HG02973 (cell line): Measurements from ENCODE around the gene KRT4.

ENCODE experiments used
- ATAC-seq: cut with Tn5 transposase; IDR thresholded peaks from one replicate; pipeline ENCODE4 v1.9.1; 2021; ENCODE audit warnings: moderate library complexity; ENCODE audit not compliant: unreplicated experiment

KRT4 gene

DNA sequence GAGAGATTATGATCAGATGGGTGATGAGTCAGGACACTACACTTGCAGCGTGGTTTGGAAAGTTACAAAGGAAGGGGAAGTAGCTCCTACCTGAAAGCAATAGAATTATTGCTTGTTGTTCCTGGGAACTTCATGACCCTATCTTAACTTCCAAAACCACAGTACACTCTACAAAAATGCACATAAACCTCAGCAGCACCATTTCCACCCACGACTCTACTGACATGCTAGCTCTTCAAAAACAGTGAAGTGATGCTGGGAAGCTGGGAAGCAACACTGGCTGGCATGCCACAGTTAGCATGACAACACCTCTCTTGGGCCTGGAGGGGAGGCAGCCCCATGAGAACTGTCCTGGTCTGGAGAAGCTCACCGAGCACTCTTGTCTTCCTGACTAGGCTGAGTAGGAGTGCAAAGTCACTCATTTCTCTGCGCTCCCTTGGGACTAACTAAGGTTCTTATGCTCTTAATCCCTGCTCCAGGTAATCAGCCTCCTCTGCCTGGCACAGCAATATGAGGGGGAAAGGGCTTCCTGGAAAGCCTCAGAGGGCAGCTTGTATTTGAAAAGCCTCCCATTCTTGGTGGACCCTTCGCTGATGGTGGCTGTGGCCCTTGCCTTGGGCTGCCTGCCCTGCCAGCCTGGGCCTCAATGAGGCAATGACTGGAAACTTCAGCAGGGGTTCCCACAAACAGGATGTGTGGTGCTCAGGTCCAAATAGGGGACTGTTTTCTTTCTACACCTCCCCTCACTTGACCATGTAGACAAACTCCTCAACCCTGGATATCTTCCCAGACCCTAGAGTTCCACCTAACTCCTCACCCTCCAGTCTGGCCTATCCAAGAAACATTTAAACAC is 19.2 kb downstream of the KRT4 start:
- ATAC-seq = no peak

- no peak for ATAC-seq
Observed at GRCh38 chr12:52792185-52793029, 21.5 kb downstream of the KRT4 start.

DNA sequence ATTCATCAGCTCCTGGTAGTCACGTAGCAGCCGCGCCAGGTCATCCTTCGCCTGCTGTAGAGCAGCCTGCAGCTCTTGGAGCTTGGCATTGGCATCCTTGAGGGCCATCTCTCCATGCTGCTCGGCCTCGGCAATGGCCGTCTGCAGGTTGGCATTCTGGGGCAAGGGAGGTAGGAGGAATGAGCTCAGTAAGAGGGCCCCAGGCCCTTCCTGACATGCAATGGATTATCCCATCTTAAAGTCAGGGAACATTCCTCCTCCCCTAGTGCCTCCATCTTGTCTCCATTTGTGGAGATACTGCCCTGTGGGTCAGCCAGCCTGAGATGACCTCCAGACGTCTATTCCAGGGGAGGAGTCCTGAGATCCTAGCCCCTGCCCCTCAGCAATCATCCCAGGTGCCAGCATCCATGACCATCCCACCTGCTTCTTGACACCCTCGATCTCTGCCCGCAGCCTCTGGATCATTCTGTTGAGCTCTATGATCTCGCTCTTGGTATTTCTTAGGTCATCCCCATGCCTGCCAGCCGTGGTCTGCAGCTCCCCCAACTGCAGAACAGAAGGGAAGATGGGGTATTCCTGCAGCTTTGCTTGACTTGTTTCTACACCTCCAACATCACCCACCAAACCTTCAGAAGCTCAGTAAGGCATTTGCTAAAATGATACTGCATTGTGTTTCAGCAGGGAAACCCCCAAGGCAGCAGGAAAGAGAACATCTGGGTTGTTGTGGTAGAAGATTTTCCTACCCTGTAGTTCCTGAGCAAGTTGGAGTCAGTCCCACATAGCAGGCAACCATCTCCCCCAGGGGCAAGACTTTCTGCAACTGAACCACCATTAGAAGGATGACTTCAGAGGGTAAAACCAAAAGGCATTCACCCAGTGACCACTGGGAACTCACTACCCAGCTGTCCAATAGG is 22.4 kb downstream of the KRT4 start:
- ATAC-seq = no peak

DNA sequence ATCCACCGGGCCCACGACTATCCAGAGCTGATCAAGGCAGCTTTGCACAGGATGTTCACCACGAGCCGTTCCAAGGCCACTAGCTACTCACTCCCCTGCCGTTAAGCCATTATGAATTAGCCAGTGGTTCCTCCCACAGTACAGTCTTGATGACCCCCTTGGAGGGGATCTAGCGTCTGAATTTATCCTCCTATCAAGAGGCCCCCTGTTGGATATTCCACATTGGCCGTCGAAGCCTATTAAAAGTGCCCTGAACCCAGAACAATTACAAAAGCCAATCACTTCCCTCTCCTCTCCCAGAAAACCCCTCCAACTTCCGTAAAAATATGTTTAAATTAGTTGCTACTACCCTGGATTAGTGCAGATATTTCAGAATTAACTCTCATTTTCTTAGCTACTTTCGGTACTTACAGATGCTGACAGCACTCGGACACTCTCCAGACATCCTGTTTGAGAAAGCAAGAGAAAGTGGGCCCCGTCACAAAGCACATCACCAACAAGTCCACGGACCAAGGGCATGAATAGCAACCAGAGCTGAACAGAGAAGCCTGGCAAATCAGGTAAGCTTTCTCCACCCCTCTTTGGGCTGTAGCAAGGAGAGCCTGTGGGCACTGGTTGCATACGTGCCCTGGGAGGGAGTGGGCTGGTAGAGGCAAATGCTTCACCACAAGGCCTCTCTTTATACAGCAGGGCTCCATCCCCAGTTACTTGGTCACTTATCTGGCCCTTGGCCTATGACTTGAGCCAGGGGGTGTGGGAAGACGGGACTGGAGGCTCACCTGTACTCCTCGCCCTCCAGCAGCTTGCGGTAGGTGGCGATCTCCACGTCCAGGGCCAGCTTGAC is 23.3 kb downstream of the KRT4 start:
- ATAC-seq = no peak

DNA sequence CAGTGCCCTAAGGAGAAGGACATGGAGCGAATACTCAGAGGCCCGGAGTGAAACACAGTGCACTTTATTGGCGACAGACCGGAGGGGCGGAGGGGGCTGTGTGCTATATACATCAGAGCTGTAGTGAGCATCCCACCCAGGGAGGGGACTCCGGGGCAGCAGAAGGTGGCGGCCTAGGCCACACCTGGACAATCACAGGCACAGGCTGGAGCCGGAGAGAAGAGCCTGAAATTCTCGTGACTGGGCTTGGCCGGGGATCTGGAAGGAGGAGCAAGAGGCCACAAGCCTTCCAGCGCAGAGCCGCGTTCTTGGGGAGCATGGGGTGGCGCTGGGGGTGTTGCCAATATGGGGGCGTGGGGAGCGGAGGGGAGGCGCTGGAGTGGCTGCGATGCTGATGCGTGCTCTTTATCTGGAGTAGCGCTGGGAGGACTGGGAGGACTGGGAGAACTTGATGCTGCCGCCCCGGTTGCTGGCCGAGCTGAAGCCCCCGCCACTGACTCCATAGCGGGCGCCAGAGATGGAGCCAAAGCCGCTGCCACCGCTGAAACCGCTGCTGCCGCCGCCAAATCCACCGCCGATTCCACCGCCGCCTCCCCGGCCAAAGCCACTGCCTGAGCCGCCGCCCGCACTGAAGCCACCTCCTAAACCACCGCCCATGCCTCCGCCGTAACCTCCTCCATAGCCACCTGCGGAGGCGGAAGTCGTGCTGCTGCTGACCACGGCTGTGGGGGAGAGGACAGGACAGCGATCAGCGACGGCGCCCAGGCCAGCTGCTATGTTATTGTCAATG is 24.1 kb downstream of the KRT4 start:
- no peak for ATAC-seq

DNA sequence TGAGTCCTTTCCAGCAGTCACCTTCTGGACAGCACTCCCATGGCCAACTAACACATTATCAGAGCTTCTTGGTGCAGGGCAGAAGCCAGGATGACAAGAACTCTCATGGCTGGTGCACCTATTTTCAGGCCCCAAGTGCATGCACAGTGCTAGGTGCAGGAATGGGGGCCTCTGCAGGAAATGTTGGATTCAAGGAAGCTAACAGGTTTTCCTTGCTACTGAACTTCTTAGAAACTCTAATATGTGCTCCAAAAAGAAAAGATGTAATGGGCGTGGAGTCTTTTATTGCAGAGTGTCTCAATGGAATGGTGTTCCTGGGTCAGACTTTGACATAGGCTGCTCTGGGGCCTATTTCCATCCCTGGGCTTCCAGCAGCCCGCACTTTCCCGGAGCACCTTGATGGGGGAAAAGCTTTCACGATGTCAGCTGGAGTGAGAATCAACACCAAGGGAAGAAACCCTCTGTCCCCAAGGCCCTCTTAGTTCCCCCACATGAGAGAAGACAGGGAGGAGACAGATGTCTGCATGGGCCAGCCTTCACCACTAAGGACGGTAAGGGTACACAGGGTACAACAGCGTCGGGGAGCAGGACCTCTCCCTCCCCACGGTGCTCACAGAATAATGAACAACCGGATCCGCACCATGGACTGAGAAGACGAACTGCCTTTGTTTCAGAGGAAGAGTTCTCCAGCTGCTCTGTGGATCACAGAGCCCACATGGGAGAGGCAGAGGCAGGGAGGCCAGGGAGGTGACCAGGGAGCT is 24.9 kb downstream of the KRT4 start:
- no peak for ATAC-seq

- no peak for ATAC-seq
Observed at GRCh38 chr12:52788192-52788875, 25.6 kb downstream of the KRT4 start.

DNA sequence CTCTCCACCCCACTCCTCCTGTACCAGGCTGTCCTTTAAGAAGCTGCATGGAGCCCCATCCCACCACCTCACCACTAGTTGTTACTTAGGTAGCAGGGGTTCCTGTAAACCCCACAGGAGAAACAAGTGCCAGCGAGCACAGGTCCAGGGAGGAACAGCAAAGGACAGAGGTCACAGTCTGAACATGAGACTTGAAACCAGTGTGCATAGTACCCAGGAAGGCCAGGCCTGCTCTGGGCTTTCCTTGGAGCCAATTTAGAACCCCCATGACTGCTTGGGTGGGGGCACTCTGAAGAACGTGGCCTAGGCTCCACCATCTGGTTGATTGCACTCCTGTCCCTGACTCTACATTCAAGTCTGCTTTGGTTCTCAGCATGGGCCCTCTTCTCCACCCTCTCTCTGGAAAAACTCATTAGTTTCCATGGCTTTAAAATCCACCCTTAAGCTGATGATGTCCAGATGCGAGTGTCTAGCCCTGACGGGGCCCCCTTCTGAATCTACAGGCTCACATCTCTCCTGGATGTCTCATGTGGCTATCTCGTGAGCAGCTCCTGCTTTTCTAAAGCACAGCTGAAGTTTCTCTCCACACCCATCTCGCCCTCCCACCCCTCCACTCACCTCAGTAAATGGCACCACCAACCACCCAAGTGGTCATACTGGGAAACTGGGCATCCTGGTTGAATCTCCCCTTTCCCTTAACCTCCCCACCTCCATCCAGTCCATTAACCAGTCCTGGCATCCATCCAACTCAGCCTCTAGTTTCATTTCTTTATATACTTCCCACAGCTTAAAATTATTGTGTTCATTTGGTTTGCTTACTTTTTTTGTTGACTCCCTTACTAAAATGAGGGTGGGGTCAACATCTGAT is 26.4 kb downstream of the KRT4 start:
- no peak for ATAC-seq

DNA sequence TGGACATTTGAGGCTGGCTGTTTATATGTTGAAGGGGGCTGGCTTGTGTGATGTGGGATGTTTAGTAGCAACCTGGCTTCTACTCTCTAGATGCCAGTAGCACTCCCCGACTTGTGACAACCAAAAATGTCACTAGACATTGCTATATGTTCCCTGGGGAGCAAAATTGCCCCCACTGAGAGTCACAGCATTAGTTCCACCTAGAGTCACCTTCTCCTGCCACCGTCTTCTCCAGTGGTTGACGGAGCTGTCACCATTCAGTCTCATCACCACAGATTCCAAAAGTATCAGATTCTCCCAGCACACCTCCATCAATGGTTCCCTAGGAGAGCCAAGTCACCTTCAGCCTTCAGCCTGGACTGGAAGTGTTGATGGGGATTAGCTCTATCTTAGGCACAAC is 29.0 kb downstream of the KRT4 start:
- no peak for ATAC-seq

GRCh38 chr12:52783563-52784316 is 30.2 kb downstream of the KRT4 start:
- ATAC-seq = no peak

DNA sequence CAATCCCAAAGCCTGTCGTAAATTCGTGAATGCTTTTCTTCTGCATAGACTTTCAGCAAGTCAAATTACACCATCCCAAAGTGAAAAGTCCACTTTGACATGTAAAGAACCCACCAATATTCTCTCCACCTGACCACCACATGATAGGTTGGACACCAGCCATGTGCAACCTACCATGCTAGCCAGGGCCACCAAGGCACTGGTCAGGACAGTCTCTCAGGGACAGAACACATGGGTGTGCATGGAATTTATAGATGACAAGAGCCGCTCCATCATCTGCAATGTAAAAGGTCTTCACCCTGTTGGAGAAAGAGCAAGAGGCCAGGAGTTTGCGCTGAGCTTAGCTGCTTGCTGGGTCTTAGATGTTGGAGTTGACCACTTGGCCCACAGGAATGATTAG is 31.4 kb downstream of the KRT4 start:
- no peak for ATAC-seq

DNA sequence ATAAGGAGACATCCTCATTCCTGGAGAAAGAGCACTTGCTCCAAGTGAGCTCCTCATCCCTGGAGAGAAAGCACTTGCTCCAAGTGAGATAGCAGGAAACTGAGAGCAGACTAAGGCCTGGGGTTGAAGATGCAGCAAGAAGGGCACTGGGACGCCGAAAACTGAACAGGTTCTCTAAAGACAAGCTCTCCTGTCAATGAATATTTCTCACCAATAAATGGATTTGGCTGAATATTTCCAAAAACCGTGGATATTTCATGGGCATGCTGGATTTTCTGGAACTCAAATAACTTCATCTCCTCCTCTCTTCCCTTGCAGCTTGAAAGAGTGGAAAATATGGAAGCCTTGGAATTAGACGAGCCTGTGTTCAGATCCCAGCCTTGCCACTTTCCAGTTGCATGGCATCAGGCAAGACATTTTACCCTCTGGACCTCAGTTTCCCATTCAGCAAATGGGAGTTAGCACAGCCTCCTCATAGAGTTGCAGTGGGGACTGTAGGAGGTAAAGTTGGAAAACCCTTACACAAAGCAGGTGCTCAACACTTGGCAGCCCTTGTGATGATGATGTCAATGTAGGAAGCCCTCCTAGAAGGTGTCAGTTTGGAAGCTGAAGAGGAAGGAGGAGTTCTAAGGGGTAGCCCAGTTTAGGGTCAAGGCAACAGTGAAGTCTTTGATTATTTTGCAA is 32.4 kb downstream of the KRT4 start:
- ATAC-seq = no peak

DNA sequence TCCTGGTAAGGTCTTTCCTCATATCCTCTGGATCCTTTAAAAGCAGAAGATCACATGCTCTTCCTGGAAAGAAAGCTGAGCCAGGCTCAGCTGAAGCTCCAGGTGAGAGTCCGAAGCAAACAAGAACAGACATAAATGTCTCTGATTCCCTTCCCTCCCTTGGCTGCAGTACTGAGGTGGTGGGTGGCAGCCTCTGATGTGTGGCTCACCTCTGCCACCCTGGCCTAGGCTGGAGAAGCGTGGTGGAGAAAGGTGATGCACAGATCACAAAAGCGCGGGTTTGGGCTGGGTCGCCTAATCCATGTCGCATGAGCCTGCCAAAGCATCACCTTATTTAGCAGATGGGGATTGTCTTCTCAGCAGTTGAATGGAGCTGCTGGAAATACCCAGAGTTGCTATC is 34.0 kb downstream of the KRT4 start:
- ATAC-seq = no peak

DNA sequence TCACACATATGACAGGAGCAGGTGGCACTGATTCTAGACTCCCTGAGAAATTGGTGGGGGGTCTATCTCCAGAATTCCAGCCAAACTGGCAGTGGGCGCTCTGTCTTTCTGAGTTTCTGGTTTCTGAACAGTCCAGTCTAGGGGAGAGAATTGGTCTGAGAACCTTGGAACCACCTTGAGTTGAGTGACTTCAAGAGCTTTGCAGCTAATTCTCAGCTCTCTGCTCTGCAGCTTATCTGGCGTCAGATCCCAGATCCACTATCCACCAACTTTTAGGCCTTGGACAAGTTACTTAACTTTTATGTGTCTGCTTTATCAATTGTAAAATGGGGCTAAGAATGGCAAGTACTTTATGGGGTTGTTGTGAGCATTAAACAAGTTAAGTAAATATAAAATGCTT is 35.1 kb downstream of the KRT4 start:
- ATAC-seq = no peak

GRCh38 chr12:52777566-52777965 is 36.4 kb downstream of the KRT4 start:
- ATAC-seq = no peak

DNA sequence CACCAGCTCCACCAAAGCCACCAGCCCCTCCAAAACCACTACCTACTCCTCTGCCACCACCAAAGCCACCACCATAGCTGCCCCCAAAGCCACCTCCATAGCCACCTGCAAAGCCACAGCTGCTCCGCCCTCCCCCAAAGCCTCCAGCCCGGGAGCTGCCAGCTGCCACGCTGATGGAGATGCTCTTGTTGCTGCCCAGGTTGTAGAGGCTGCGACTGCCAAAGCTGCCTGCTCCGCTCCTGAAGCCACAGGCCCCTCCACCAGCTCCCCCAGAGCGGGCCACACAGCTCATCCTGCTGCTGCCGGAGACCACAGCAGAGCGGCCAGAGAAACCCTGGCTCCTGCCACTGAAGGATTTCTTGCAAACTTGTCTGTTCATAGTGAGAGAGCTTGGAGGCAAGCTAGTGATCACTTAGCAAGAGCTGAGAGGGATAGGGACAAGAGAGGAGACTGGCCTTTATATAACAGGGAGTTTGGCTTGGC is 37.0 kb downstream of the KRT4 start, which contains the start of gene KRT76:
TSS of gene KRT76 (minus strand) at position 433 of the 483 bp plus-strand sequence. CDS start at position 379, 54 bp downstream.
- ATAC-seq = no peak
